GM10248 (cell line): ENCODE results near the gene SMARCA4.
"Not testable (repeated sequence)": the region's sequence is repeated elsewhere in the genome, so short reads cannot be mapped to it uniquely, and the experiment has no call there.

Experiments used
- CTCF ChIA-PET: fragments of 300-600 bp; sonication (Branson Sonifier 250); formaldehyde crosslinking; extraction: SDS; loops from one replicate; lab custom pipeline; 2021; ENCODE audit warnings: antibody characterized with exemption; lab: Yijun Ruan, JAX
- POLR2A ChIA-PET: fragments of 350-650 bp; sonication (Branson Sonifier 250); formaldehyde crosslinking; extraction: SDS; loops from one replicate; lab custom pipeline; 2020; ENCODE audit warnings: antibody characterized with exemption; lab: Yijun Ruan, JAX
- DNase-seq: peaks from one replicate; pipeline ENCODE4 v3.0.0; 2012; ENCODE audit errors: extremely low spot score
- CTCF ChIP-seq: IDR thresholded peaks from 2 replicates; pipeline ENCODE4 v1.5.1; 2012; ENCODE audit warnings: mild to moderate bottlenecking, low read depth; ENCODE audit errors: extremely low read depth, missing control alignments, control extremely low read depth

SMARCA4 gene

GRCh38 chr19:11101057-11101456 lies 140.2 kb downstream of the SMARCA4 start:
- POLR2A ChIA-PET, result interaction anchor here (0.7 kb wide), 2 partner anchors 9 to 41 kb away, joined by 4 to 5 read pairs; no protein-coding TSS in a partner anchor
- no peak for DNase-seq
- CTCF ChIA-PET, result interaction anchor here (0.8 to 1.0 kb wide), 2 partner anchors 25 to 29 kb away, joined by 3 to 4 read pairs; no protein-coding TSS in a partner anchor
- TF ChIP-seq CTCF, result no peak

- TF ChIP-seq CTCF, result no peak
- ChIA-PET CTCF (interaction anchor here (1.8 kb wide), 1 partner anchor 23 kb away, joined by 9 read pairs; no protein-coding TSS in a partner anchor), POLR2A (no interaction called here)
- DNase-seq, result no peak
These were observed 142.1 kb downstream of the SMARCA4 start for GRCh38 chr19:11102944-11103343.

- POLR2A ChIA-PET, result interaction anchor here (0.7 kb wide), 1 partner anchor 120 kb away, joined by 8 read pairs; no protein-coding TSS in a partner anchor
- CTCF ChIA-PET, result interaction anchor here (1.7 to 1.8 kb wide), 2 partner anchors 22 to 68 kb away, joined by 8 to 9 read pairs; no protein-coding TSS in a partner anchor
These were observed 142.8 kb downstream of the SMARCA4 start for GRCh38 chr19:11103667-11104066.

GRCh38 chr19:11105014-11105636 lies 144.3 kb downstream of the SMARCA4 start:
- CTCF ChIA-PET, result interaction anchor here (1.7 kb wide), 1 partner anchor 70 kb away, joined by 8 read pairs; no protein-coding TSS in a partner anchor
- POLR2A ChIA-PET, result no interaction called here
- no peak for TF ChIP-seq CTCF
- DNase-seq, result no peak

More at GRCh38 chr19:11103667-11104066, 142.8 kb downstream of the SMARCA4 start:
- not testable (repeated sequence) for DNase-seq

- ChIA-PET CTCF (no interaction called here), POLR2A (no interaction called here)
These were observed 145.6 kb downstream of the SMARCA4 start for GRCh38 chr19:11106477-11106876.

GRCh38 chr19:11108746-11109145 lies 147.9 kb downstream of the SMARCA4 start:
- TF ChIP-seq CTCF, result no peak
- POLR2A ChIA-PET, result no interaction called here
- DNase-seq, result no peak
- CTCF ChIA-PET, result interaction anchor here (2.1 to 4.6 kb wide), 2 partner anchors 17 to 73 kb away, joined by 6 to 22 read pairs; no protein-coding TSS in a partner anchor

More at GRCh38 chr19:11106477-11106876, 145.6 kb downstream of the SMARCA4 start:
- no peak for TF ChIP-seq CTCF
- no peak for DNase-seq

- ChIA-PET CTCF (interaction anchor here (4.6 kb wide), 1 partner anchor 15 kb away, joined by 22 read pairs; no protein-coding TSS in a partner anchor), POLR2A (interaction anchor here (0.6 kb wide), 1 partner anchor 199 kb away, joined by 3 read pairs; no protein-coding TSS in a partner anchor)
- TF ChIP-seq CTCF, result no peak
- DNase-seq, result no peak
These were observed 150.4 kb downstream of the SMARCA4 start for GRCh38 chr19:11111117-11111770.
